Spinal cord (tissue), 10 donors: ENCODE measurements around the gene CRB3. TPM values are rescaled to one million over a fixed set of nuclear protein-coding genes. Genes with fewer than 3 reads are reported as not detected.
"Not testable (repeated sequence)": the region's sequence is repeated elsewhere in the genome, so short reads cannot be mapped to it uniquely, and the experiment has no call there.

Experiments used
- DNase-seq, 6 donors: peaks; one replicate each; pipeline versions ENCODE4 v3.0.0 to v3.0.0-alpha.2; 2013 to 2015; ENCODE audit warnings: low spot score in 6 of 6, low read depth in 4 of 6
- H3K27ac ChIP-seq: one replicate; pipeline ENCODE4 v1.5.1; 2013; ENCODE audit warnings: low read depth, low read length, control low read depth
- H3K27me3 ChIP-seq: one replicate; pipeline ENCODE4 v1.6.1; 2013; ENCODE audit warnings: low read length; ENCODE audit not compliant: control insufficient read depth, insufficient read depth
- H3K36me3 ChIP-seq: one replicate; pipeline ENCODE4 v1.6.1; 2013; ENCODE audit warnings: low read length; ENCODE audit not compliant: control insufficient read depth, insufficient read depth
- H3K4me1 ChIP-seq: one replicate; pipeline ENCODE4 v1.6.1; 2013; ENCODE audit warnings: low read length; ENCODE audit not compliant: control insufficient read depth, insufficient read depth
- H3K4me3 ChIP-seq: one replicate; pipeline ENCODE4 v1.5.1; 2013; ENCODE audit warnings: low read depth, low read length, control low read depth
- H3K9me3 ChIP-seq: one replicate; pipeline ENCODE4 v1.6.1; 2013; ENCODE audit warnings: low read length; ENCODE audit not compliant: control insufficient read depth, insufficient read depth
- WGBS: methylation state at CpG from one replicate; pipeline ENCODE4 v1.1.5; 2013; ENCODE audit warnings: missing lambda C conversion rate; ENCODE audit not compliant: insufficient coverage; 5-methylcytosine and 5-hydroxymethylcytosine counted together
- polyA plus RNA-seq, 2 donors: library from polyadenylated mRNA; unstranded; fragments of 120-200 nt; gene quantifications; one replicate each; pipeline ENCODE4 v1.2.1, GENCODE V29; 2013; ENCODE audit not compliant: insufficient read length in 2 of 2
- total RNA-seq, 2 donors: library from RNA; depleted of rRNA in 1 of 2; stranded (reverse); fragments of 120-200 nt in 1 of 2; fragments of >200 nt in 1 of 2; gene quantifications; one replicate each; pipeline versions ENCODE4 v1.2.3 to v1.2.4, GENCODE V29; 2013 to 2014
- donor health status: healthy.

Gene CRB3
- total and polyA plus RNA-seq, 4 donors: 0.20 to 1.2 (median 0.53) TPM

GRCh38 chr19:6501740-6502648 lies 37.9 kb downstream of the CRB3 start, which contains the start of gene TUBB4A:
Gene TUBB4A, minus strand, starts transcription at chr19:6502309. Its CDS starts 97 bp downstream, at chr19:6502212.
- DNase-seq: peak in 2 of 6 donors; percentile 90 to 91
- H3K27me3 ChIP-seq: no peaks in the 10 kb centered on the region
- 0% methylated on average over 66 of the region's 71 CpGs for WGBS

GRCh38 chr19:6503407-6504201 lies 39.5 kb downstream of the CRB3 start:
- Histone ChIP-seq H3K27me3 (no peaks in the 10 kb centered on the region), H3K27ac (no peak overlapping the region), H3K9me3 (no peaks in the 10 kb centered on the region), H3K4me3 (no peak overlapping the region), H3K4me1 (peaks cover 24% of the 10 kb centered on the region), H3K36me3 (peaks cover 17% of the 10 kb centered on the region)
- 84% methylated on average over 6 of the region's 9 CpGs for WGBS
- DNase-seq: no peak

More at GRCh38 chr19:6501740-6502648, 37.9 kb downstream of the CRB3 start, which contains the start of gene TUBB4A:
- H3K4me1 ChIP-seq: peaks cover 27% of the 10 kb centered on the region
- peaks cover 27% of the 10 kb centered on the region for H3K36me3 ChIP-seq
- no peak within 1 kb of the TSS for H3K27ac ChIP-seq
- H3K9me3 ChIP-seq: no peaks in the 10 kb centered on the region
- peak within 1 kb of the TSS; percentile 47 for H3K4me3 ChIP-seq

GRCh38 chr19:6508028-6508771 lies 44.1 kb downstream of the CRB3 start:
- peaks cover 20% of the 10 kb centered on the region for H3K4me1 ChIP-seq
- not testable (repeated sequence) for H3K36me3 ChIP-seq, H3K9me3 ChIP-seq, H3K27ac ChIP-seq, H3K4me3 ChIP-seq, H3K27me3 ChIP-seq, DNase-seq
- 89% methylated on average over 7 of the region's 9 CpGs for WGBS

- H3K27ac ChIP-seq: peak overlapping the region; percentile 71
- H3K27me3 ChIP-seq: no peaks in the 10 kb centered on the region
- peak in 2 of 6 donors; percentile 20 to 79 for DNase-seq
- no peak overlapping the region for H3K4me3 ChIP-seq
- 57% methylated on average over 17 of the region's 20 CpGs for WGBS
- H3K36me3 ChIP-seq: no peaks in the 10 kb centered on the region
- peaks cover 20% of the 10 kb centered on the region for H3K4me1 ChIP-seq
- no peaks in the 10 kb centered on the region for H3K9me3 ChIP-seq
Measured at GRCh38 chr19:6509118-6509971, 45.3 kb downstream of the CRB3 start.

- Histone ChIP-seq H3K9me3 (no peaks in the 10 kb centered on the region), H3K4me3 (no peak overlapping the region), H3K27ac (no peak overlapping the region), H3K27me3 (no peaks in the 10 kb centered on the region), H3K4me1 (peaks cover 20% of the 10 kb centered on the region), H3K36me3 (no peaks in the 10 kb centered on the region)
- 80% methylated on average over 6 of the region's 7 CpGs for WGBS
- DNase-seq: no peak
Measured at GRCh38 chr19:6510618-6511017, 46.5 kb downstream of the CRB3 start.

GRCh38 chr19:6514089-6514488 lies 50.0 kb downstream of the CRB3 start:
- 69% methylated on average over 6 of the region's 9 CpGs for WGBS
- no peaks in the 10 kb centered on the region for H3K9me3 ChIP-seq
- H3K4me1 ChIP-seq: peaks cover 30% of the 10 kb centered on the region
- H3K27me3 ChIP-seq: no peaks in the 10 kb centered on the region
- H3K36me3 ChIP-seq: no peaks in the 10 kb centered on the region
- H3K4me3 ChIP-seq: no peak overlapping the region
- no peak overlapping the region for H3K27ac ChIP-seq
- no peak for DNase-seq

- no peak for DNase-seq
- no peaks in the 10 kb centered on the region for H3K9me3 ChIP-seq
- no peak overlapping the region for H3K27ac ChIP-seq
- H3K4me3 ChIP-seq: no peak overlapping the region
- H3K36me3 ChIP-seq: no peaks in the 10 kb centered on the region
- no peaks in the 10 kb centered on the region for H3K27me3 ChIP-seq
- H3K4me1 ChIP-seq: peaks cover 22% of the 10 kb centered on the region
- 87% methylated on average over 13 of the region's 15 CpGs for WGBS
Measured at GRCh38 chr19:6514926-6515544, 51.0 kb downstream of the CRB3 start.

- Histone ChIP-seq H3K4me1 (peaks cover 12% of the 10 kb centered on the region), H3K4me3 (peak overlapping the region; percentile 50), H3K36me3 (no peaks in the 10 kb centered on the region), H3K9me3 (no peaks in the 10 kb centered on the region), H3K27me3 (no peaks in the 10 kb centered on the region), H3K27ac (peak overlapping the region; percentile 36)
- peak in 4 of 6 donors; percentile 41 to 97 (median 84) for DNase-seq
- WGBS: 2% methylated on average over 23 of the region's 26 CpGs
Measured at GRCh38 chr19:6516018-6516658, 52.1 kb downstream of the CRB3 start.
